Measurements from ENCODE around the gene NR6A1.

NR6A1 gene

DNA sequence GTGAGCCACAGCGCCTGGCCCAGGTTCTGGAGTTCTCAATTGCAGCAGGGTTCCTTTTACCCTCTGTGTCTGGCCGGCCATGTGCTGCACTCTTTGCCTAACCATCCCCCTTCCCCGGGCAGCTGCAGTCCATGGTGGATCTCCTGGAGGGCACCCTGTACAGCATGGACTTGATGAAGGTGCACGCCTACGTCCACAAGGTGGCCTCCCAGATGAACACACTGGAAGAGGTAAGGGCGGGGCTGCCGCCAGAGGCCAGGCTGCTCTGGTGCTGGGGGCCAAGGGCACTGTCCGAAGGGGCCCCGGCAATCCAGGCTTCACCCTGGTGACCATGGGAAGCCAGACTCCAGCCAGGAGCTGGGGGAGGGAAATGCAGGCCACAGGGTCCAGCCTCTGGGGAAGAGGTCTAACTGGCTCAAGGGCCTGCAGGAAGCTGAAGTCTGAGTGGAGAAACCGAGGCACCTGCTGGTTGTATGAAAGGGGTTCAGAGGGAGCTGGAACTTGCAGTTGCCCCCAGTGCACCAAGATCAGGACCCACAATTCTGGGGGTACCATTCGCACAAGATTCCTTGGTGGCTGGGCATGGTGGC is 23.9 kb upstream of the NR6A1 start:
- no peak for DNase-seq

DNA sequence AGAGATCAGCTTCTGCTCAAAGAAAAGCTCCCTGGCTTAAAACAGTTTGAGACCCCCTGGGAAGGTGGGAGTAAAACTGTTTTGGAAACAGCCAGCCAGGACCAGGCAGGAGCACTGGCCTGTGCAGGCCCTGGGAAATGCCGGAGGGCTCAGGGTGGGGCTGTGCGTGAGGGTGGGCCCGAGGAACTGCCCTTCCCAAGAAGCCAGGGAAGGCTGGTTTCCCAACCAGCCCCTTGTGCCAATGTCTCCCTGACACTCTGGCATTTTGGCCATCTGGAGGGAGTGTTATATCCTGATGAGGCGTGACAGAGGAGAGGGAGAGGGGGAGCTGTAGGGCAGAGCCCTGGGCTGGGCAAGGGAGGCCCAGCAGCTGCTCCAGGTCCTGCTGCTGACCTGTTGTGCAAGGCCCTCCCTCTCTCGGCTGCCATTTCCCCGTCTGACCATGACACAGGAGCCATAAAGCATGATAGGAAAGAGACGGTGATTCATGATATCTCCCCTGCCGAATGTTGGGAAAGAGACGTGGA is 22.0 kb upstream of the NR6A1 start:
- peak; percentile 22 to 77 for DNase-seq

DNA sequence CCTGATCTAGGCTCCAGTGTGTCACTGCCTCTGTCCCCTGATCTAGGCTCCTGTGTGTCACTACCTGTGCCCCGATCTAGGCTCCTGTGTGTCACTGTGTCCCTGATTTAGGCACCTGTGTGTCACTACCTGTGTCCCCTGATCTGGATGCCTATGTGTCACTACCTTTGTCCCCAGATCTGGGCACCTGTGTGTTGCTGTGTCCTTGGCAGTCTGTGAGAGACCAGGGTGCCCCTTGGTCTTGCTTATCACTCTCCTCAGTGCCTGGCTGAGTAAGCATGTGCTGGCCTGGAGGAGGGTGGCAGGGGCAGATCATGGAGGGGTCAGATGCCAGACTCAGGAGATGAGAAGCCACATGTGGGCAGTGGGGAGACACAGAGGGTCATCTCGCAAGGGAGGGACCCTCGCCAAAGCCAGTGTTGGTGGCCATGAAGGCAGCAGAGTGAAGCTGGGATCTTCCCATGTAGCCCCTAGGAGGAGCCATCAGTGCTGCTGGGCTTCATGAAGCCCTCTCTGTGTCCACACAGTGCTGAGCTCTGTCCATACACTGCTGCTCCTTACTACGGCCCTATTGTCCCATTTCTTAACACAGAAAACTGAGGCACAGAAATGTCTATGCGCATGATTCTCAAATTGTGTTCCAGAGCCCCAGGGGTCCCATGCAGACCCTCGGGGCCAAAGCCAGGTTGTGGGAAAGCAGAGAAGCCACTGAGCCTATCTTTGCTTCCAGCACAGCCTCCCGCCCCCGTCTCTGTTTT is 21.3 kb upstream of the NR6A1 start:
- DNase-seq, result no peak

DNA sequence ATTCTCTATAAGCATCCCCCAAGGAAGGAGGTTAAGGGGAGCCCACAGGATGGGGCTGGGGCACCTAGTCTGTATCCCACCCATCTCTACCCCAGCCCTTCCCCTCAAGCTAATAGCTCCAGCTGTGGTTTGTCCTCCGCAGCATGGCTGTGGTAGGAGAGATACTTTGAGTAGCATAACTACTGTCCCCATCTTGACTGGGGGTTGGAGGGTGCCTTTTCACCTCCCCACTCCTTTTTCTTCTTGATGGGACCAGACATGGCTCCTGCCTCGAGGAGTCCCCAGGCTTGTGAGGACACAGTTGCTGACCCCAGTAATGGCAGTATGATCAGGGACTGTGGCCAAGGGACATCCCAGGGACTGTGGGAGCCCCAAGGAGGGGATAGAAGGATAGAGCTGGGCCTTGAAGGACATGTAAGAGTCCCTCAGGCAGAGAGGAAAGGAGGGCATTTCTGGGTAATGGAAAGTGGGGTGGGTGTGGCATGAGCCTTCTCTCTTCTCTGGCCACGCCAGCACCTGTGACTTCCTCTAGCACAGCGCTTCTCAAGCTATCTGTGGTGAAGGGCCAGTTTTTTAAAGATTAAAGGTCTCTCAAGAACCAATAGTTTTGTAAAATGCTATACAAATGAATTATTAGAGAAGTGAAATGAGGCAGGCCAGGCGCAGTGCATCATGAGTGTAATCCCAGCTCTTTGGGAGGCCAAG is 19.8 kb upstream of the NR6A1 start:
- no peak for DNase-seq

DNA sequence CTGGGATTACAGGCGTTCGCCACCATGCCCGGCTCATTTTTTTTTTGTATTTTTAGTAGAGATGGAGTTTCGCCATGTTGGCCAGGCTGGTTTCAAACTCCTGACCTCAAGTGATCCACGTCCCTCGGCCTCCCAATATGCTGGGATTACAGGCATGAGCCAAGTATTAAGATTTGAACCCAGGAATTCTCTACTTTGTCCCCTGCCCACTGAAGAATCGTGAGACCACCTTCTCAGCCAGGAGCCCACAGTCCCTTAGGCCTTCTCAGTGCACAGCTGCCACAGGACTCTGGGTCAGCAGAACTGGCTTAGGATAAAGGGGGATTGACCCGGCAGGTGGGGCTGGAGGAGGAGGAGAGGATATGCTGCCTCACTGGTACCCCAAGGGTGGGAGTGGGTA is 19.2 kb upstream of the NR6A1 start:
- DNase-seq, result no peak

DNA sequence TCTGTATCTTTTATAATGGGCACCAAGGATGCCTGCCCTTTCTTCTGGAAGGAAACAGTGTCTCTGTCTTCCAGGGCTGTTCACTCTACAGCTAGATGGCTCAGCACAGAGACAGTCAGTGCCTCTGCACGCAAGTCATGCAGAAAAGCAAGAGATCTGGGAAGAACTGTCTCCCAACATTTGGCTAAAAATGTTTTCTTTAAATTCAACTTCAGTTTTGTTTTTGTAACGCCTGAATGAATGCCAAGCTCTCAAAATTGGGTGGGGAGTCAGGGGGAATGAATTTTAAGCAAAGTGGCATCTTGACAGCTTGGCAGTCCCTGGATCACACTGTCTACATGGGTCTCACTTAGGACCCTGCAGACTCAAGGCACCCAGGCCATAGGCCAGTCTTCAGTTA is 18.4 kb upstream of the NR6A1 start:
- DNase-seq, result no peak

DNA sequence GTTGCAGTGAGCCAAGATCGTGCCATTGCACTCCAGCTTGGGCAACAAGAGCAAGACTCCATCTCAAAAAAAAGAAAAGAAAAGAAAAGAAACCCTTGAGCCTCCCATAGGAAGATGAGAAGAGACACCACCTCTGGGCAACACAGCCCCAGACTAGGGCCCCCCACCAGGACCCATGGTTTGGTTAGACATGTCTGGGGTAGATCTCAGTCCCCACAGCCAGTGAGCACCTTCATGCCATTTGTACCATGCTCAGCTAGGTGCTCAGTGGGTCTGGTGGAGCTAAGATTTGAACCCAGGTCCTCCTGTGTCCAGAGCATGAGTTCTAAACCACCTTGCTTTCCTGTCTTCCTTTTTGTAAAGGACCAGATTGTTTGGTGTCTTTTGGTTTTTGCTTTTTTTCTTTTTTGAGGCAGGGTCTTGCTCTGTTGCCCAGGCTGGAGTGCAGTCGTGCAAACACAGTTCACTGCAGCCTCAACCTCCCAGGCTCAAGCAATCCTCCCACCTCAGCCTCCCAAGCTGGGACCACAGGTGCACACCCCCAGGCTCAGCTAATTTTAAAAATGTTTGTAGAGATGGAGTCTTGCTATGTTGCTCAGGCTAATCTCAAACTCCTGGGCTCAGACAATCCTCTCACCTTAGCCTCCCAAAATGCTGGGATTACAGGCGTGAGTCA is 17.6 kb upstream of the NR6A1 start:
- DNase-seq, result no peak

DNA sequence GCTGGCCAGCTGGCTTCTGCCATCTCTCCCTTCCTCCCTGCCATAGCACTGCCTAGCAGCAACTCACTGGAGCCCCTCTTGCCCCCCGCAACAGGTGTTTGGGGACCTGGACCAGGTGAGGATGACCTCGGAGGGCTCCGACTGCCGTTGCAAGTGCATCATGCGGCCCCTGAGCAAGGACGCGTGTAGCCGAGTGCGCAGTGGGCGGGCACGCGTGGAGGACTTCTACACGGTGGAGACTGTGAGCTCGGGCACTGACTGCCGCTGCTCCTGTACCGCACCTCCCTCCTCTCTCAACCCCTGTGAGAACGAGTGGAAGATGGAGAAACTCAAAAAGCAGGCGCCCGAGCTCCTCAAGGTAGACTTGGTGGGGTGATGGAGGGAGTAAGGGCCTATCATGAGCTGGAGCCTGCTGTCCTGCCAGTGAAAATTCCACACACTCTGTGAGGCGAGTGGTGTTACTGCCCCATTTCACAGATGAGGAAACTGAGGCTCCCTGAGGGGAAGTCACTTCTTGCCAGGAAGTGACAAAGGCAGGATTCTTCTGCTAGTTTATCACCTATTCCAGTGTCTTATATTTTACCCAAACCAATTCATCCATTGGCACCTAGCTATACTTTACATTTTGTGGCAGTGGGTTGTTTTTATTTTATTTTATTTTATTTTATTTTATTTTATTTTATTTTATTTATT is 15.9 kb upstream of the NR6A1 start:
- no peak for DNase-seq

DNA sequence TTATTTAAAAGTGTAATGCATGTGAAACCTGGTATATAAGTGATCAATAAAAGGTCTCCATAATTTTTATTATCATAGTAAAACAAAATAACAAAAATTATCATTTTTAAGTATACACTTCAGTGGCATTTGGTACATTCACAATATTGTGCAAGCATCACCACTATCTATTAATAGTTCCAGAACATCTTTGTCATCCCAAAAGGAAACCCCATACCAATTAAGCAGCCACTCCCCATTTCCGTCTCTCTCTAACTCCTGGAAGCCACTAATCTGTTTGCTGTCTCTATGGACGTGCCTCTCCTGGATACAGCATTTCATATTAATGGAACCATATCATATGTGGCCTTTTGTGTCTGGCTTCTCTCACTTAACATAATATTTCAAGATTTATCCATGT is 13.4 kb upstream of the NR6A1 start:
- no peak for DNase-seq

DNA sequence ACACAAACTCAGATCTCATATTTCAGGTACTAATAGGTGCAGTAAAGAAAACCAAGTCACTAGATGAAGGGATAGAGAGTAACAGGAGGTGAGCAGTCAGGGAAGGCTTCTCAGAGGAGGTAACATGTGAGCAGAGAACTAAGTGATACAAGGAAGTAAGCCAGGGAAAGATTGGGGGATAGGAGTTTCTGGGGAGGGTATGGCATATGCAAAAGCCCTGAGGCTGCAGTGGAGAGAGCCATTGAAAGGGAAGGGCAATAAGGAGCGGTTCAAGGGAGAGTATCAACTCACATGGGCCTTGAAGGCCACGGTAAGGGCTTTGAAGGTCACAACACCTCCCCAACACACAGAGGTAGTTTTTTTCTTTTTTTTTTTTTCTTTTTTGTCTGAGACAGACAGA is 12.7 kb upstream of the NR6A1 start:
- no peak for DNase-seq

DNA sequence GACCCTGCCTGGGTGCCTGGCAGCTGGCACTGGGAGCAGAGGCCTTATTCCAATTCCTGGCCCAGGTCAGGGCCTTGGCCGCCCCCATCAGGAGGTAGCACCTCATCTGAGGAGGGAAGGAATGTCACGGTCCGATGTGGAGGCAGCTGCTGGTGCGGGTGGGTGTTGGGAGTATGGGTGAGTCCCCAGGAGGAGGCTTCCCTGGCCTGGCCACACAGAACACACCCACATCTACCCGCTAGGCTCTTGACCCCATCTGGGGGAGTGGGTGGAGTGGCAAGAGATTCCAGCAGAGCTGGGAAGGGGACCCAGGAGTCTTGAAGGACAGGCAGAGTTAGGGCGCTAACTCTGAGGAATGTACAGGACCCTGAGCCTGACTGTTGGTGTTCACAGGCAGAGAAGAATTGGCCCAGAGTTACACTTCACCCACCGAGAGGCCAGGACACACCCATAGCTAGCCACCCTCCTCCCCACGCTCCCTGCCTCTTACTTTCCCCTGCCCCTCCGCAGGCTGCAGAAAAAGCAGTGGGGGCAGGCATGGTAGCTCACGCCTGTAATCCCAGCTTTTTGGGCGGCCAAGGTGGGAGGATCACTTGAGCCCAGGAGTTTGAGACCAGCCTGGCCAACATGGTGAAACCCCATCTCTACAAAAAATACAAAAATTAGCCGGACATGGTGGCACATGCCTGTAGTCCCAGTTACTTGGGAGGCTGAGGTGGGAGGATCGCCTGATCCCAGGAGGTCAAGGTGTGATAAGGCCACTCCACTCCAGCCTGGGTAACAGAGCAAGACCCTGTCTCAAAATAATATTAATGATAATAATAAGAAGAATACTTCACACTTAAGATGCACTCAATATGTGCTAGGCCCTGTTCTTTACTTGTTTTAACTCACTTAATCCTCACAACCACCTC is 11.8 kb upstream of the NR6A1 start:
- DNase-seq, result no peak

DNA sequence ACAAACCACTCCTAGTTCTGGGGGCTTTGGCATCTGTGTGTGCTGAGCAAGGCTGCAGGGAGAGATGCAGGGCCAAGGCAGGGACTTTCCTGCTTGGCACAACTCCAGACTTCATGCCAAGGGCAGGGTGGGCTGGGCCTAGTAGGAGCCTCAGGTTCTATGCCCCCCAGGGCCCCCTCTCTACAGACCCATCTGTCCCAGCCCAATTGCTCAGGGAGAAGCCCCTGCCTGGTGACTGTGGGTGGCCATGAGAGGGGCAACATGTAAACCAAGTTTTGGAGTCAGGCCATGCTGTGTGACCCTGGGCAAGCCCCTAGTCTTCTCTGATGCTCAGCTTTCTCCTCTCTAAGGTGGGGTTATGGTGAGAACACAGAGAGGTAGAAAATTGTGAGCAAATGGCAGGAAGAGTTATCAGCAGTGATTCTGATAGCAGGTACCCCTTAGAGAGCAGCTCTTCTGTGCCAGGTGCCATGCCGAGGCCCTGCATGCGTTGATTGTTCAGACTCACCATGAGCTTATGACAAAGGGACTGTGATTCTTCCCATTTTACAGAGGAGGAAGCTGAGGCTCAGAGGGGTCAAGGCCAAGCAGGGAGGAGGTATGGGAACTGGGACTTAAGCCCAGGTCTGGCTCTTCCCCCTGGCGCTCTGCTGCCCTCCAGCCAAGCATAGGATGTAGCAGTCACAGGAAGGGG is 11.0 kb upstream of the NR6A1 start:
- no peak for DNase-seq

DNA sequence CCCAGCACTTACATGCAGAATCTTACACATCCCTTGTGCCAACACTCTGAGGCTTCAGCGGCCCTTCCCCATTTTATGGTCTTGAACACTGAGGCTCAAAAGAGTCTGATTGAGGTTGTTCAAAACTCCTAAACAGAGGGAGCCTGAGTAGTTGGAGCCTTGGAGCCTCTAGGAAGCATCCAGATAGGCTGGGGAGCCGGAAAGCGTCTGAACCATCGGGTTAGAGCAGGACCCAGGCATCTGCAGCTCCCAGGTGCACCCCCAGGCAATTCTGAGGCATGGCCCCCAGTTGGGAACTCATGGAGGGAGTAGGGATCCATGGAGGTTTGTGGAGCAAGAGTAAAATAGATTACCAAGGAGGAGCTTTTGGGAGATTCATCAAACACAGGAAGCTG is 9.6 kb upstream of the NR6A1 start:
- no peak for DNase-seq

DNA sequence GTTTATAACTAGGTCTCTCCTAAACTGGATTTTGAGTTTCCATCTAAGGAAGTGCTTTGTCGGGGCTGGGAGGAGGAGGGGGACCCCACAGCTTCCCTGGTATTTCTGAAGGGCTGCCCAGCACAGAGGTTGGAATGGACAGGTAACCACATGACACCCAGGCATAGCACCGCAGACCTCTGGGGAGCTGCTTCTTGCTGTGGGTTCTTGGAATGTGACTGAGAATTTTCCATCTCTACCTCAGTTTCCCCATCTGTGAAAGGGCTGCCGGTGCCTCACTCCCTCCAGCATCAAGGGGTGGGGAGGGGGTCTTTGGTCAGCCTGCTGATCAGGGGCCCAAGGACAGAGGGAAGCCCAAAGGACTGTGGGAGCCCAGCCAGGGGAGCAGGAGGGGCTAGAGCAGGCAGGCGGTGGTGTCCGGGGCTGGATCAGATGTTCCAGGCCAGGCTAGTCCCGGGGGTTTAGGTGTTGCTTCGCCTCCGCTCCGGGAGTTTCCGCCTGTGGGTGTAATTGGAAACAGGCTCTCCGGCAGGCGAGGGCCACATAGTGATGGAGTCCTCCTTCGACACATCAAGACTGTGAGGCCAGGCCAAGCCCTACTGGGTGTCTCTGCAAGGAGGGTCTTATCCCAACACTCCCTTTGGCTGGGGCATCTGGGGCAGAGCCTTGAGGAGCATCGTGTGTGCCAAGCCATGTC is 9.1 kb upstream of the NR6A1 start:
- no peak for DNase-seq

DNA sequence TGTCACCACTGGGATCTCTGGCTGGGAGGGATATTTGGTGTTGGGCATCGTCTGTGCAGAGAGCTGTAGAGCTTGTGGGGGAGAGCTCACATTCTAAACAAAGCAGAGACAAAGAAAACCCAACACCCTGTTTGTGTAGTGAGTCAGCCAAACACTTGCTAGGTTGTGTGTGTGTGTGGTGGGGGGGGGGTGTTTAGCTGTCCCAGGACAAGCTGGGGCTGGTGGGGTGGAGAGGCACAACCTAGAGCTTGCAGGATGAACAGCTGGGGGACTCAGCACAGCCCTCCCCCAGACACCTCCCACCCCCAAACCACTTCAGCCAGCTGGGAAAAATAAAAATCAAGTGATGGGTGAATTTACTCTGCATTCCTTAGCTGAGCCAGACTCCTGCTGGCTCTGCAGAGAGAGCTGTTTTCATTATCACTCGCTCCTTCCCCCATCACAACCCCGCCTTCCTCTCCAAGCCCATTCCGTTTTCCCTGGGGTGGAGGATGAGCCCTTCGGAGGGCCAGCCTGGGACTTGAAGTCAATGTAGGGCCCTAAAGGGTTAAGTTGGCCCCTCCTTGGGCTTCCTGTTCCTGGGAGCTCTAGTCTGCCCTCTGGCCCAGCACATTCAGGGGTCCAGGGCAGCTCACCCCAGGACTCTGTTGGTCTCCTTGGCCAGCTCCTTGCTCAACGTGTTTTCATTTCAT is 8.4 kb upstream of the NR6A1 start:
- DNase-seq, result peak in 1 of 2 experiments; percentile 24

DNA sequence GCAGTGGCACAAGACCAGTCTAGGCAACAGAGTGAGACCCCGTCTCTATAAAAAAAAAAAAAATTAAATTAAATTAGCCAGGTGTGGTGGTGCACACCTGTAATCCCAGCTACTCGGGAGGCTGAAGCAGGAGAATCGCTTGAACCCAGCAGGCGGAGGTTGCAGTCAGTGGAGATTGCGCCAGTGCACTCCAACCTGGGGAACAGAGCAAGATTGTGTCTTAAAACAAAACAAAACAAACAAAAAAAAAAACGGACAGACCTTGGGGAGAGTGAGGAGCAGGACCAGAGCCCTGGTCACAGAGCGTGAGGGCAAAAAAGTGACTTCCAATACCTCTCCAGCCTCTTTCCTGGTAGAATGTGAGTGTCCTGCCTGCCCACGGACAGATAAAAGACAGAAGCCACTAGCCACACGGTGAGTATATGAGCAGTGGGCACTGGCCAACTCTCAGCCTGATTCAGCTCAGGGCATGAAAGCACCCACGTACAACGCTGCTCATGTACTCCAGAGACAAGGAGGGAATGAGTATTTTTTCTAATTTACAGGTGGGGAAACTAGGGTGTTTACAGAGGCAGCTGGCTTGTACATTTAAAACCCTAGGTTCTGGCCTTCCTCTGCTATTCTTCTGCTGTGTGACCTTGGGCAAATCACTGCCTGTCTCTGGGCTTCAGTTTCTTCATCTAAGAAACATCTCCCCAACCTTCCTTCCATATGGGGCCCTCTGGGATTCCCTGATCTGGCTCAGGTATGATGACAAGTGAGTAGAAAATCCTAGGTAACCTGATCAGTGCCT is 7.7 kb upstream of the NR6A1 start:
- no peak for DNase-seq

DNA sequence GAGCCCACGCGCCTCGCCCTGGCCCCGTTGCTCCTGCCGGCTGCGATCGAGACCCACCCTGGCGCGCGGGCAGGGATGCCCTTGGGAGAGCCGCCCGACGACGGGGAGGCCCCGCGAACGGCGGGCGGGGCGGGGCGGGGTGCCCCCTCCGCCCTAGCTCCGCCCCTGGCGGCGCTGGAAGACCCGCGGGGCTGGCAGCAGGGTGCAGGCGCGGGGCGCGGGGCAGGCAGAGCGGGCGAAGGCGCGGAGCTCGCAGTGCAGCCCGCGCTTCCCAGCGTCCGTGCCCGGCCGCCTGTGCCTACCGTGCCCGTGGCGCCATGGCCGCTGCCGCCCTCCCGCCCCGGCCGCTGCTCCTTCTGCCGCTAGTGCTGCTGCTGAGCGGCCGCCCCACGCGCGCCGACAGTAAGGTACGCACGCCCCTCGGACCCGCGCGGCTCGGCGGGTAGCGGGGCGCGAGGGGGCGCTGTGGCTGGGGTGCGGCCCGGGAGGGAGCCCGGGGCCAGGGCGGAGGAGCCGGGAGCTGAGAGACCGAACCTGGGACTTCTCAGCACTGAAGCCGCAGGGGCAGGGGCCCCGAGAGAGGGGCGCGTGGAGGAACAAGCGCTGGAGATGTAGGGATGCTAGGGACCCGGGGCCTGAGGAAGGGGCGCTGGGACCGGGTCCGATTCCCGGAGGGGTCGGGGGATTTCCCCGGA is 6.0 kb upstream of the NR6A1 start, which contains the start of gene OLFML2A:
Gene OLFML2A (plus strand): TSS at position 180 of the 695 bp plus-strand sequence. CDS start 138 bp downstream, at position 318.
- DNase-seq, result peak; percentile 38 to 74

DNA sequence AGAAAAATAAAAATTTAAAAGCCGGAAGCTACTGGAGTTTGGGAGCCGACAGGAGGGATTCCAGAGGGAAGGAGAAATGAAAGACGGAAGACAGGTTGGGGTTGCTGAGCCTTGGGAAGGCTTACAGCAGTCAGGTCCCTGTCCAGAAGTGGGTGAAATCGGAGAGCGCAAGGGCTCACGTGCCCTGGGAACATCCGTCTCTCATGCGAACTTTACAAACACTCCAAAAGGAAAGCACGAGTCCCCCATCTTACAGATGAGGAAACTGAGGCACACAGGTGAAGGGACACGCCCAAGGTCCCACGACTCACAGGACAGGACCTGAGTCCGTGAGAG is 5.5 kb upstream of the NR6A1 start:
- DNase-seq, result peak in 1 of 2 experiments; percentile 65
